GM04503 (cell line): Measurements from ENCODE around the gene LDAH.
"Not testable (repeated sequence)": the region's sequence is repeated elsewhere in the genome, so short reads cannot be mapped to it uniquely, and the experiment has no call there.

Experiments used
- DNase-seq: peaks from one replicate; pipeline ENCODE4 v3.0.0-alpha.2; 2012; ENCODE audit warnings: low read depth

LDAH gene

GRCh38 chr2:20822535-20823490 is at the start of gene LDAH:
LDAH (minus strand) TSS chr2:20823101; CDS start chr2:20801463, 21,638 bp downstream.
- peak; percentile 32 for DNase-seq

- DNase-seq: no peak
Measured at GRCh38 chr2:20868377-20868776, 45.5 kb upstream of the LDAH start.

- DNase-seq: no peak
Measured at GRCh38 chr2:20862850-20863249, 39.9 kb upstream of the LDAH start.

- no peak for DNase-seq
Measured at GRCh38 chr2:20855456-20855855, 32.6 kb upstream of the LDAH start.

- no peak for DNase-seq
Measured at GRCh38 chr2:20852670-20853069, 29.8 kb upstream of the LDAH start.

GRCh38 chr2:20852139-20852538 is 29.2 kb upstream of the LDAH start:
- no peak for DNase-seq

- DNase-seq: no peak
Measured at GRCh38 chr2:20844246-20844645, 21.3 kb upstream of the LDAH start.

GRCh38 chr2:20839052-20839451 is 16.2 kb upstream of the LDAH start:
- no peak for DNase-seq

- no peak for DNase-seq
Measured at GRCh38 chr2:20838016-20838415, 15.1 kb upstream of the LDAH start.

GRCh38 chr2:20836521-20836920 is 13.6 kb upstream of the LDAH start:
- DNase-seq: no peak

GRCh38 chr2:20834331-20834730 is 11.4 kb upstream of the LDAH start:
- DNase-seq: no peak

GRCh38 chr2:20832606-20833005 is 9.7 kb upstream of the LDAH start:
- DNase-seq: no peak

- no peak for DNase-seq
Measured at GRCh38 chr2:20829861-20830260, 7.0 kb upstream of the LDAH start.

GRCh38 chr2:20823917-20824316 is 1.0 kb upstream of the LDAH start:
- no peak for DNase-seq

- DNase-seq: no peak
Measured at GRCh38 chr2:20818820-20819219, 4.1 kb downstream of the LDAH start.

- no peak for DNase-seq
Measured at GRCh38 chr2:20815216-20815615, 7.7 kb downstream of the LDAH start.

- no peak for DNase-seq
Measured at GRCh38 chr2:20812779-20813178, 10.1 kb downstream of the LDAH start.

GRCh38 chr2:20806286-20806685 is 16.6 kb downstream of the LDAH start:
- no peak for DNase-seq

- no peak for DNase-seq
Measured at GRCh38 chr2:20803974-20804373, 18.9 kb downstream of the LDAH start.

- no peak for DNase-seq
Measured at GRCh38 chr2:20803226-20803682, 19.6 kb downstream of the LDAH start.

GRCh38 chr2:20797096-20797495 is 25.8 kb downstream of the LDAH start:
- DNase-seq: no peak

- no peak for DNase-seq
Measured at GRCh38 chr2:20796374-20796791, 26.5 kb downstream of the LDAH start.

GRCh38 chr2:20793944-20794343 is 29.0 kb downstream of the LDAH start:
- DNase-seq: not testable (repeated sequence)
